NCI-H2029 (cell line): ENCODE data around the gene OTOGL.
"Not testable (repeated sequence)": the region's sequence is repeated elsewhere in the genome, so short reads cannot be mapped to it uniquely, and the experiment has no call there.

Experiments
- DNase-seq: peaks from one replicate; lab custom pipeline; 2025; lab: John Stamatoyannopoulos, UW

The OTOGL gene

GRCh38 chr12:80188576-80188975, 89.2 kb downstream of the OTOGL start:
- DNase-seq: no peak

DNA sequence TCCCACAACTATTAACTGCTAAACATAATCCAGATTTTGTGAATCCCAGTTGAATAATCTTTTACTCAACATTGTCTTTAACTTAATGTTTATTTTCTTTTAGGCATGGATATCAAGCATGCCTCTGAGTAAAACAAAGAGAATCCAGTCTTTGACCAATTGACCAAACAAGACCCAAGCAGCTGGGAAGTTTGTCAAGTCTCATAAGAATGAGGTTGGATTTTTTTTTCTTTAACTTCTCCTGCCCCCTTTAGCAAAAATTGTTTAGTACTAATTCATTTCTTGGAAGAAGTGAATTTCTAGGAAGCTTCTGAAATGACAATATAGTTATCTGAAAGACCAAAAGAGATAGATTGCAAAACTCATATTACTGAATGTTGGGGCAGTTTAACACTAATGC, 89.9 kb downstream of the OTOGL start:
- no peak for DNase-seq

- no peak for DNase-seq
Measured at GRCh38 chr12:80190001-80190400, 90.7 kb downstream of the OTOGL start.

DNA sequence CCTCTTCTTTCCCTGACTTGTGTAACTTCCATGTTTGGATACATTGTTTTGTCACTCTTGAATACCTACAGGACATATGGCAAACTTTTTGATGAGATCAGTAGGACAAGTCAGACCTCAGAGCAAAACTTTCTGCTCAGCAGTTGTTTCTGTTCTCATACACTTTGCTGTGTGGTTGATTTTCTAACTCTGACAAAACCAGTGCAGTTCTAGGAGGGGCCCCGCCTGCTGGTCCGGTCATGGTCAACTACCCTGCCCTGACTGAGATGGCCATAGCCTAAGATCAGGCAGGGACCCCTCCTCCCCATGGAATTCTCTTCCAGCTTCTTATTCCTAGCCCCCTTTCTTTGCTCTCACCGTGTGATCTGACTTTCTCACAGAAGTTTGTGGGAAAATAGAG, 92.8 kb downstream of the OTOGL start:
- no peak for DNase-seq

GRCh38 chr12:80193865-80194264, 94.5 kb downstream of the OTOGL start:
- no peak for DNase-seq

DNA sequence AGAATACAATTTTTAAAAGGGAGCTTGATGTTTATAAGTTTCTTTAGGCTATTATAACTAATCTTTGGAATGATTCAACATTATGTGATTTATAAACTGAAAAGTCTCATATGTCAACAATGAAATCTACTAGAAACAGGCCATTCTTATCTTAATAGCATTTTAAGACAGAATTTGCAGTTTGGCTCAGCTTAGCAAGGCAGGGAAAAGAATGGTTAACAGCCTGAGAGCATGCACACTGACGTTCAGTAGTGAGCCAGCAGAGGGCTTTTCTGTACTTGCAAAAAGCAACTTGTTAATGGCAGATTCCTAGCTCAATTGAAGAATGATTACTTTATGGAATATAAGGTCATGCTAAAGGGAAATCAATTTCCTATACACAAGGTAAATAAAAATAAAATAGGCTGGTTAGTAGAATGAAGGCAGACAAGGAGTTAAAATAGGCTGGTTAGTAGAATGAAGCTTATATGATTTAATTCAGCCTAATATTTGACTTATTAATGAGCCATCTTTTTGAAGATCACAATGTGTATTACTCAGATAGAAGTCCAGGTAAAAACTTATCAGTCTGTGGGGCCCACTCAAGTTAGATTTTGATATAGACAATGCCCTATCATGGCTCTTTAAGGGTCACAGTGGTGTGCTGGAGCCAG, 95.9 kb downstream of the OTOGL start:
- DNase-seq: no peak

DNA sequence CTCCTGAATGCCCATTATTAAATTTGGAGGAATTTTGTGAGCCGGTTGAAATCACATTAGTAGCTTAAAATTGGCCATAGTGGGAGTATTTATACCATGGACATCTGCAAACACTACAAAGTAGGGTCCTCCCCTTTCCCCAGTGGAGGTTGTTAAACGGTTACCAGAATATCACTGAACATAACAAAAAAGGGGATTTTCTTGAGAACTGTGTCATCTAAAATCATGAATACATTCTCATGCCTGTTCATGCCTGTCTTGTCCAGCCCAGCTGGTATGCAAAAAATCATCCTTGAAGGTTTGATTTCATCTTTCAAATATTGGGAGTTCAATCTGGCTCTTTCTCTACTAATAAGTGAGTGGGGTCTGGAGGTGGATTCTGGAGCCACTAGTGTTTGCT, 96.4 kb downstream of the OTOGL start:
- no peak for DNase-seq

- DNase-seq: no peak
Measured at GRCh38 chr12:80196419-80196818, 97.1 kb downstream of the OTOGL start.

GRCh38 chr12:80198782-80199337, 99.5 kb downstream of the OTOGL start:
- DNase-seq: no peak

DNA sequence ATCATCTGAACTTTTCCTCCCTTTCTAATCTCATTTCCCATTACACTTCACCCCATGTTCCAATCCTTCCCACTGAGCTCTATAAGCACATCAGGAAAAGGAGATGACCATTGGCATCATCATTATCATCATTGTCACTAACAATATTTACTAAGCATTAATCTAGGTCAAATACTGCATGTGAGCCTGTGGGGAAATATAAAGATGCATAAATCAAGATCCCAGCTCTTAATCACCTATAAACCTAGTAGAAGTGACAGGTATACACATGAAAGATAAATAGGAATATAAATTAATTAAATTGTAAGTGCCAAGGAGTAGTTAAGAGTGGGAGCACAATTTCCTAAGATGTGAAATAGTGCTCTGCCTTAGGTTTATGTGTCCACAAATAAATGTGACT, 100.6 kb downstream of the OTOGL start:
- no peak for DNase-seq

- DNase-seq: no peak
Measured at GRCh38 chr12:80200414-80200813, 101.1 kb downstream of the OTOGL start.

- DNase-seq: no peak
Measured at GRCh38 chr12:80201908-80202307, 102.6 kb downstream of the OTOGL start.

DNA sequence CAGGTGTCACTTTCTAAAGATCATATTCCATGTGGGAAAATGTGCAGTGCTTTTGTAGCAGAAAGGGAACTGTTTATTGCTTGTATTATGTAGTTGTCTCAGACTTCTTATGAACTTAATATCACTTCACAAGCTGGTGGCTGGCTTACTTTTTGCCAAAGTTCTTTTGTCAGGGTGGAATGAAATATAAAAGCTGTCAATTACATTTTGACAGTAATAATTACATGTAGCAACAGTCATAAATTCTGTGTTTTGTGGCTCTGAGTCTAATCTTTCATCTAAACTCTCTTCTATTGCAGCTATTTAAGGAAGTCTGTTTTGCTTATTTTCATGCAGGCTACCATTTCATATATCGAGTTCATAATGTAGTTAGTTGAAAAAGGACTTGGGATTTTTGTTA, 106.6 kb downstream of the OTOGL start:
- DNase-seq: no peak

DNA sequence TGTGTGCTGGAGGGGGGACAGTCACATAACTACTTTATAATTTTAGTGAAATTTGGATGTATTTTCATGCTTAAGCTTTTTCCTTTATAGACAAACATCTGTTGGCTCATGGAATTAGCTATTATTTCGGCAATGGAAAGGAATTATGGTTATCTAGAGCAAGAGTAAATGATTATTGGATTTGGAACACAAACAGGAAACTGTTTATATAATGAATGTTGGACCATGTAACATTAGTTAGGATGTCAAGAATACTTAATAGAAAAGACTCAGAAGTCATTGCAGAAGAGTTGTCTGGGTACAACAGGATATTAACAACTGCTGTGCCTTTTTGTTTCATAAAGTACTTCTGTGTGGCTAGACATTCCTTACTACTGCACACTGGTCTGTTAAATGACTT, 108.7 kb downstream of the OTOGL start:
- DNase-seq: no peak

GRCh38 chr12:80211671-80212070, 112.3 kb downstream of the OTOGL start:
- no peak for DNase-seq

DNA sequence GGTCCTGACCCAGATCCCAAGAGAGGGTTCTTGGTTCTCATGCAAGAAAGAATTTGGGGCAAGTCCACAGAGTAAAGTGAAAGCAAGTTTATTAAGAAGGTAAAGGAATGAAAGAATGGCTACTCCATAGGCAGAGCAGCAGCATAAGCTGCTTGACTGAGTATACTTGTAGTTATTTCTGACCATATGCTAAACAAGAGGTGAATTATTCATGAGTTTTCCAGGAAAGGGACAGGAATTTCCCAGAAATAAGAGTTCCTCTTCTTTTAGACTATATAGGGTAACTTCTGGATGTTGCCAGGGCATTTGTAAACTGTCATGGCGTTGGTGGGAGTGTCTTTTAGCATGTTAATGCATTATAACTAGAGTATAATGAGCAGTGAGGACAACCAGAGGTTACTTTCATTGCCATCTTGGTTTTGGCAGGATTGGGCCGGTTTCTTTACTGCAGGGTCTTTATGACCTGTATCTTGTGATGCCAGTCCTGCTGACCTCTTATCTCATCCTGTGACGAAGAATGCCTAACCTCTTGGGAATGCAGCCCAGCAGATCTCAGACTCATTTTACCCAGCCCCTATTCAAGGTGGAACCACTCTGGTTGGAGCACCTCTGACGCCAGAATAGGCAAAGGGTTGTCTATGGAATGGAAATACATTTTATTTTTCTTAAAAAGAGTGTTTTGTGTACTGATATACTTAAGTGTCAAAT, 113.8 kb downstream of the OTOGL start:
- no peak for DNase-seq

GRCh38 chr12:80213871-80214270, 114.5 kb downstream of the OTOGL start:
- DNase-seq: no peak

GRCh38 chr12:80217011-80217535, 117.7 kb downstream of the OTOGL start:
- DNase-seq: no peak

GRCh38 chr12:80218925-80219324, 119.6 kb downstream of the OTOGL start:
- not testable (repeated sequence) for DNase-seq

DNA sequence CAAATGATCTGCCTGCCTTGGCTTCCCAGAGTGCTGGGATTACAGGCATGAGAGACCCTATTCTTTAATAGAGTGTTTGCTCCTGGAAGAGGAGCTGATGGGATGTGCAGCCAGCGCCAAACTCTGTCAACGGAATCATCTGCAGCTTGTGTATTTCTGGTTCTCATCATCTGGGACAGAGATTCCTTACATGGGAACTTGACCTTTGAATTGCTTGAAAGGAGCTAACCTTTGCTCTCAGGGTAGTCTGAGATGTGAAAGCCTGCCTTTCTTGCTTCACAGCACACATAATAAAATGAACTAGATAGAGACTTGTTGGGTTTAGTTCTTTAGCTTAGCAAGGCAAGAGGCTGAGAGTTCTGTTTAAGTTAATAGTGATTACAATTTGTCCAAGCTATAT, 120.0 kb downstream of the OTOGL start:
- DNase-seq: no peak

DNA sequence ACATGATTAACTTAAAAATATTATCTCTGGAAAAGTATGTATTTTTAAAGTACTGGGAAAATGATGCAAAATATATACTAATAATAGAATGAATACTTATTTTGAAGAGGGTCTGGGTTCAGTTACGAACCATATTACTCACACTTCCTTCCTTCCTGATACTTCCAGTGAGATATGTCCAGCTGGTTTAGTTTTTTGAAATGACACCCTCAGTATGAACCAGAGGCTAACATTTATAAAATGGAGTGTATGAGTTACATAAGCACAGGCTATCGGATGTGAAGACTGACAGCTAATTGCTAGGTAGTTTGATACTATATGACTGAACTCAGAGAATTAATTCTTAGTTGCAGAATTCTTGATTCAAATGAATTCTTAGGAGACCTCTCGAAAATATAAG, 122.9 kb downstream of the OTOGL start:
- no peak for DNase-seq

- DNase-seq: no peak
Measured at GRCh38 chr12:80226576-80226975, 127.2 kb downstream of the OTOGL start.

- not testable (repeated sequence) for DNase-seq
Measured at GRCh38 chr12:80227904-80228303, 128.6 kb downstream of the OTOGL start.
